ENCODE measurements around the gene CTNNBL1. TPM values are rescaled to one million over a fixed set of nuclear protein-coding genes. Genes with fewer than 3 reads are reported as not detected.

CTNNBL1 gene
- total and polyA plus RNA-seq, 2 experiments from 2014 or later, result 36.3 to 68.7 TPM

DNA sequence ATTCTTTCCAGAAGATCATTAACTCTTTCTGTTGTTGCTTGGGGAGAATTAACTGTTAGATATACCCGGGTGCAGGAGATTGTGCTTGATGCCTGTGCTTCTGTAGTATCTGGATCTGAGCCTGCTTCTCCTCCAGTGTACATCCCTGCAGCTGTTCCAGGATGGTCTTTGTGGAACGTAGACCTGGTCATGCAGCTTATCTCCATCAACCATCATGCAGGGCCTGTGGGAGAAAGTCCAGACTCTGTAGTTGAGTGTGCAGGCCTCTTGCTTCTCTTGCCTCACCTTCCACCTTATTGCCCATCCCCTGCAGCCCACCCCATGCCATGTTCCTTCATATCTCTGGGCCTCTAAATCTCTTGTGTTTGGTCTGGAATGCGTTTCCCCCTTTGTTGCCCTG is 133.8 kb downstream of the CTNNBL1 start:
- H3K4me3 ChIP-seq, result no peak overlapping the region
- no peaks in the 10 kb centered on the region for H3K36me3 ChIP-seq (ENCODE audit: insufficient read depth)
- no peak overlapping the region for H3K27ac Mint-ChIP-seq
- no peaks in the 10 kb centered on the region for H3K9me3 Mint-ChIP-seq
- no peak overlapping the region for H3K4me2 ChIP-seq
- TF ChIP-seq EZH2phosphoT487 (IDR thresholded peaks at IDR 0.05; ENCODE audit: unreplicated experiment) (no peak), ZNF331 (CRISPR knock-in tag; IDR thresholded peaks at IDR 0.05; ENCODE audit: low read depth) (no peak)
- TF ChIP-seq, protein P1, sequence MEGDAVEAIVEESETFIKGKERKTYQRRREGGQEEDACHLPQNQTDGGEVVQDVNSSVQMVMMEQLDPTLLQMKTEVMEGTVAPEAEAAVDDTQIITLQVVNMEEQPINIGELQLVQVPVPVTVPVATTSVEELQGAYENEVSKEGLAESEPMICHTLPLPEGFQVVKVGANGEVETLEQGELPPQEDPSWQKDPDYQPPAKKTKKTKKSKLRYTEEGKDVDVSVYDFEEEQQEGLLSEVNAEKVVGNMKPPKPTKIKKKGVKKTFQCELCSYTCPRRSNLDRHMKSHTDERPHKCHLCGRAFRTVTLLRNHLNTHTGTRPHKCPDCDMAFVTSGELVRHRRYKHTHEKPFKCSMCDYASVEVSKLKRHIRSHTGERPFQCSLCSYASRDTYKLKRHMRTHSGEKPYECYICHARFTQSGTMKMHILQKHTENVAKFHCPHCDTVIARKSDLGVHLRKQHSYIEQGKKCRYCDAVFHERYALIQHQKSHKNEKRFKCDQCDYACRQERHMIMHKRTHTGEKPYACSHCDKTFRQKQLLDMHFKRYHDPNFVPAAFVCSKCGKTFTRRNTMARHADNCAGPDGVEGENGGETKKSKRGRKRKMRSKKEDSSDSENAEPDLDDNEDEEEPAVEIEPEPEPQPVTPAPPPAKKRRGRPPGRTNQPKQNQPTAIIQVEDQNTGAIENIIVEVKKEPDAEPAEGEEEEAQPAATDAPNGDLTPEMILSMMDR (conservative IDR thresholded peaks at IDR 0.05; ENCODE audit: low read depth in 2 of 2), result no peak
- peaks cover 16% of the 10 kb centered on the region for H3K4me1 ChIP-seq (ENCODE audit: insufficient read depth)
- no peaks in the 10 kb centered on the region for H3K9me2 ChIP-seq (ENCODE audit: insufficient read depth)
- ATAC-seq (no peak), DNase-seq (ENCODE audit: low spot score) (no peak)
- no peaks in the 10 kb centered on the region for H3K27me3 Mint-ChIP-seq (ENCODE audit: insufficient read depth, low read depth, poor library complexity)
- H3K36me3 Mint-ChIP-seq (ENCODE audit: low read depth), result no peaks in the 10 kb centered on the region
- no peaks in the 10 kb centered on the region for H3K27me3 ChIP-seq (ENCODE audit: insufficient read depth)
- H3K4me3 Mint-ChIP-seq, result no peak overlapping the region
- peaks cover 13% of the 10 kb centered on the region for H3K4me1 Mint-ChIP-seq
- no peak overlapping the region for H3K27ac ChIP-seq (ENCODE audit: low read depth)
- no peaks in the 10 kb centered on the region for H4K20me1 ChIP-seq (replicated peaks; ENCODE audit: insufficient read depth)
- no peaks in the 10 kb centered on the region for H3F3A ChIP-seq (replicated peaks; ENCODE audit: low read depth)
- no peaks in the 10 kb centered on the region; the same call in 1 of the 2 replicates for H3K79me2 ChIP-seq (replicated peaks; ENCODE audit: insufficient read depth)
- no peak overlapping the region for H2AFZ ChIP-seq

DNA sequence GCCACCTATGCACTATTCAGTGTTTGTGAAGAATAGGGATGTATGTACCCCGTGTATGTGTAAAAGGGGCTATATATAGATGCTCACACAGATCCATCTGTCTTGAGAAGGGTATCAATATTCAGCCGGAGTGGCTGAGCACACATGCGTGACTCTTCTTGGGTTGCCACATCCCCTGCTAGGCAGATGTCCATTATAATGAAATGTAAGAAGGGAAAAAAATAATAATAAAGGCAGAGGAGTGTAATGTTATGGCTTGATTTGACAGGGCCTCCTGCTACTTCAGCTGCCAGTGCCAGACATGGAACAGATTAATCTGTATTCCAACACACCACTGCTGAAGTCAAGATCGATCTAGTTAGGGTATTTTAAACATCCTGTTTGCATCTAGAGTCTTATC is 134.9 kb downstream of the CTNNBL1 start:
- peaks cover 10% of the 10 kb centered on the region; the same call in 2 of the 3 replicates for H3K4me1 Mint-ChIP-seq
- no peak overlapping the region for H3K27ac Mint-ChIP-seq
- Histone ChIP-seq H3F3A (replicated peaks; ENCODE audit: low read depth) (no peaks in the 10 kb centered on the region), H3K27me3 (ENCODE audit: insufficient read depth) (no peaks in the 10 kb centered on the region), H3K79me2 (replicated peaks; ENCODE audit: insufficient read depth) (no peaks in the 10 kb centered on the region; the same call in 1 of the 2 replicates), H3K4me2 (no peak overlapping the region), H4K20me1 (replicated peaks; ENCODE audit: insufficient read depth) (no peaks in the 10 kb centered on the region), H3K4me3 (no peak overlapping the region), H2AFZ (no peak overlapping the region), H3K9me2 (ENCODE audit: insufficient read depth) (no peaks in the 10 kb centered on the region), H3K36me3 (ENCODE audit: insufficient read depth) (no peaks in the 10 kb centered on the region), H3K27ac (ENCODE audit: low read depth) (no peak overlapping the region), H3K4me1 (ENCODE audit: insufficient read depth) (peaks cover 5% of the 10 kb centered on the region; the same call in 1 of the 2 replicates)
- H3K9me3 Mint-ChIP-seq, result no peaks in the 10 kb centered on the region
- TF ChIP-seq CREB1 (CRISPR knock-in tag; IDR thresholded peaks at IDR 0.05; ENCODE audit: low read depth) (no peak), NANOG (IDR thresholded peaks at IDR 0.05; ENCODE audit: borderline replicate concordance) (no peak), ZNF114 (CRISPR knock-in tag; IDR thresholded peaks at IDR 0.05) (no peak)
- TF ChIP-seq, protein P2, sequence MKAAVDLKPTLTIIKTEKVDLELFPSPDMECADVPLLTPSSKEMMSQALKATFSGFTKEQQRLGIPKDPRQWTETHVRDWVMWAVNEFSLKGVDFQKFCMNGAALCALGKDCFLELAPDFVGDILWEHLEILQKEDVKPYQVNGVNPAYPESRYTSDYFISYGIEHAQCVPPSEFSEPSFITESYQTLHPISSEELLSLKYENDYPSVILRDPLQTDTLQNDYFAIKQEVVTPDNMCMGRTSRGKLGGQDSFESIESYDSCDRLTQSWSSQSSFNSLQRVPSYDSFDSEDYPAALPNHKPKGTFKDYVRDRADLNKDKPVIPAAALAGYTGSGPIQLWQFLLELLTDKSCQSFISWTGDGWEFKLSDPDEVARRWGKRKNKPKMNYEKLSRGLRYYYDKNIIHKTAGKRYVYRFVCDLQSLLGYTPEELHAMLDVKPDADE (IDR thresholded peaks at IDR 0.05), result no peak
- no peak for DNase-seq (ENCODE audit: low spot score)
- H3K4me3 Mint-ChIP-seq, result no peak overlapping the region
- no peaks in the 10 kb centered on the region for H3K27me3 Mint-ChIP-seq (ENCODE audit: insufficient read depth, low read depth, poor library complexity)
- ATAC-seq, result no peak
- no peaks in the 10 kb centered on the region for H3K36me3 Mint-ChIP-seq (ENCODE audit: low read depth)

DNA sequence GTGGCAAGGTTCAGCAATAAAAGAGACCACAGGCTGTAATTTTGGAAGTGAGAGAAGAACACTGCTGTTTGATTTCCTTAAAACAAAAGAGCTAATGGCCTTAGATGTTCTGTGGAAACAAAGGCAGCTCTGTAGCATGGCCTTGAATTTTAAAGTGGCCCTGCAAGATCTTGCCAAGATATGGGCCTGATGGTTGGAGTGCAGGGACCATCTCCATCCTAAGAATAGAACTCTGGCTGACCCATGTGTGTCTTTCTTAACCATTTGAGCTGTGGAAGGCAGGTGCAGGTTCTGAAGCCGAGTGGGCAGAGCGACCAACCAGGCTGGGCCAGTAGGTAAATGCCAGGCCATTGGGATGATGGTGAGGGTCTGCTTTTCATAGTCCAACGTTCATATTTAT is 135.3 kb downstream of the CTNNBL1 start:
- Histone ChIP-seq H3K9me2 (ENCODE audit: insufficient read depth) (no peaks in the 10 kb centered on the region), H3K27ac (ENCODE audit: low read depth) (no peak overlapping the region), H3K4me1 (ENCODE audit: insufficient read depth) (peaks cover under 1% of the 10 kb centered on the region; the same call in 1 of the 2 replicates), H3F3A (replicated peaks; ENCODE audit: low read depth) (no peaks in the 10 kb centered on the region), H3K36me3 (ENCODE audit: insufficient read depth) (no peaks in the 10 kb centered on the region), H4K20me1 (replicated peaks; ENCODE audit: insufficient read depth) (no peaks in the 10 kb centered on the region), H2AFZ (no peak overlapping the region), H3K27me3 (ENCODE audit: insufficient read depth) (no peaks in the 10 kb centered on the region), H3K4me2 (no peak overlapping the region), H3K4me3 (no peak overlapping the region), H3K79me2 (replicated peaks; ENCODE audit: insufficient read depth) (no peaks in the 10 kb centered on the region; the same call in 1 of the 2 replicates)
- DNase-seq (ENCODE audit: low spot score) (no peak), ATAC-seq (no peak)
- H3K27ac Mint-ChIP-seq, result no peak overlapping the region
- no peaks in the 10 kb centered on the region for H3K36me3 Mint-ChIP-seq (ENCODE audit: low read depth)
- H3K4me1 Mint-ChIP-seq, result peaks cover 7% of the 10 kb centered on the region; the same call in 2 of the 3 replicates
- H3K4me3 Mint-ChIP-seq, result no peak overlapping the region
- H3K27me3 Mint-ChIP-seq (ENCODE audit: insufficient read depth, low read depth, poor library complexity), result no peaks in the 10 kb centered on the region
- no peaks in the 10 kb centered on the region for H3K9me3 Mint-ChIP-seq
- TF ChIP-seq NANOG (IDR thresholded peaks at IDR 0.05; ENCODE audit: borderline replicate concordance), result no peak
- TF ChIP-seq, protein P3, sequence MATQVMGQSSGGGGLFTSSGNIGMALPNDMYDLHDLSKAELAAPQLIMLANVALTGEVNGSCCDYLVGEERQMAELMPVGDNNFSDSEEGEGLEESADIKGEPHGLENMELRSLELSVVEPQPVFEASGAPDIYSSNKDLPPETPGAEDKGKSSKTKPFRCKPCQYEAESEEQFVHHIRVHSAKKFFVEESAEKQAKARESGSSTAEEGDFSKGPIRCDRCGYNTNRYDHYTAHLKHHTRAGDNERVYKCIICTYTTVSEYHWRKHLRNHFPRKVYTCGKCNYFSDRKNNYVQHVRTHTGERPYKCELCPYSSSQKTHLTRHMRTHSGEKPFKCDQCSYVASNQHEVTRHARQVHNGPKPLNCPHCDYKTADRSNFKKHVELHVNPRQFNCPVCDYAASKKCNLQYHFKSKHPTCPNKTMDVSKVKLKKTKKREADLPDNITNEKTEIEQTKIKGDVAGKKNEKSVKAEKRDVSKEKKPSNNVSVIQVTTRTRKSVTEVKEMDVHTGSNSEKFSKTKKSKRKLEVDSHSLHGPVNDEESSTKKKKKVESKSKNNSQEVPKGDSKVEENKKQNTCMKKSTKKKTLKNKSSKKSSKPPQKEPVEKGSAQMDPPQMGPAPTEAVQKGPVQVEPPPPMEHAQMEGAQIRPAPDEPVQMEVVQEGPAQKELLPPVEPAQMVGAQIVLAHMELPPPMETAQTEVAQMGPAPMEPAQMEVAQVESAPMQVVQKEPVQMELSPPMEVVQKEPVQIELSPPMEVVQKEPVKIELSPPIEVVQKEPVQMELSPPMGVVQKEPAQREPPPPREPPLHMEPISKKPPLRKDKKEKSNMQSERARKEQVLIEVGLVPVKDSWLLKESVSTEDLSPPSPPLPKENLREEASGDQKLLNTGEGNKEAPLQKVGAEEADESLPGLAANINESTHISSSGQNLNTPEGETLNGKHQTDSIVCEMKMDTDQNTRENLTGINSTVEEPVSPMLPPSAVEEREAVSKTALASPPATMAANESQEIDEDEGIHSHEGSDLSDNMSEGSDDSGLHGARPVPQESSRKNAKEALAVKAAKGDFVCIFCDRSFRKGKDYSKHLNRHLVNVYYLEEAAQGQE (IDR thresholded peaks at IDR 0.05; ENCODE audit: unreplicated experiment), result no peak
- TF ChIP-seq, protein P1 (conservative IDR thresholded peaks at IDR 0.05; ENCODE audit: low read depth in 2 of 2), result no peak
- no peak for TF ChIP-seq EZH2 (IDR thresholded peaks at IDR 0.05; ENCODE audit: low read depth, unreplicated experiment)
- no peak for TF ChIP-seq ZNF331 (CRISPR knock-in tag; IDR thresholded peaks at IDR 0.05; ENCODE audit: low read depth)
- no peak for TF ChIP-seq ZNF114 (CRISPR knock-in tag; IDR thresholded peaks at IDR 0.05)
- no peak for TF ChIP-seq JUNB (IDR thresholded peaks at IDR 0.05; ENCODE audit: unreplicated experiment)
- no peak for TF ChIP-seq STAT1 (IDR thresholded peaks at IDR 0.05; ENCODE audit: unreplicated experiment)

All from GM23338 (cell line).